Ovary (tissue), 3 donors: Measurements from ENCODE around the gene GNAI2.

Experiments used
- EP300 ChIP-seq: sonication (generic); formaldehyde crosslinking; IDR thresholded peaks from one replicate; pipeline ENCODE4 v1.6.1; 2017; ENCODE audit warnings: antibody characterized with exemption
- POLR2A ChIP-seq: fragments of 450-650 bp; IDR thresholded peaks from one replicate; pipeline ENCODE4 v1.6.1; 2017; ENCODE audit warnings: antibody characterized with exemption, mild to moderate bottlenecking, moderate library complexity
- TF ChIP-seq, protein P1 (sequence below), 3 donors: fragments of 450-650 bp in 2 of 3; fragments of 200-600 bp in 1 of 3; IDR thresholded peaks; one replicate each; pipeline versions ENCODE4 v1.5.1 to v1.8.0; 2016 to 2022; ENCODE audit warnings: antibody characterized with exemption in 3 of 3, mild to moderate bottlenecking in 1 of 3
- donor health status: DM: no; HTN: no; CAD: no.

DNA sequence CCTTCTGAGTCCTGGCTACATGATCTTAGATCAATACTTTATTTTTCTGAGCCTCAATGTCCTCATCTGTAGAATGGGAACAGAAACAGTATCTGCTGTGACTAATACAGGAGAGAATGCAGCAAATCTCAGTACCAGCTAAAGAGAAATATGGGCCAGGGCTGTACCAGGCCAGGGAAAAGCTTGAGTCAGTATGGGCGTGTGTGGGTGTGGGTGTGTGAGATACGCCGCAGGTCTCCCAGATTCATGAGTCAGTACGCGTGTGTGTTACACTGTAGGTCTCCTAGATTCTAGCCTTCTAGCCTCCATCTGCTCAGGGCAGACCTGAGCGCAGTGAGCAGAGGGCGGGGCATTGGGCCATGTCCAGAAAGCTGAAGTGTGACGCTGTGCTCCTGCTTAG, 15.2 kb downstream of the GNAI2 start:
- TF ChIP-seq, protein P1, sequence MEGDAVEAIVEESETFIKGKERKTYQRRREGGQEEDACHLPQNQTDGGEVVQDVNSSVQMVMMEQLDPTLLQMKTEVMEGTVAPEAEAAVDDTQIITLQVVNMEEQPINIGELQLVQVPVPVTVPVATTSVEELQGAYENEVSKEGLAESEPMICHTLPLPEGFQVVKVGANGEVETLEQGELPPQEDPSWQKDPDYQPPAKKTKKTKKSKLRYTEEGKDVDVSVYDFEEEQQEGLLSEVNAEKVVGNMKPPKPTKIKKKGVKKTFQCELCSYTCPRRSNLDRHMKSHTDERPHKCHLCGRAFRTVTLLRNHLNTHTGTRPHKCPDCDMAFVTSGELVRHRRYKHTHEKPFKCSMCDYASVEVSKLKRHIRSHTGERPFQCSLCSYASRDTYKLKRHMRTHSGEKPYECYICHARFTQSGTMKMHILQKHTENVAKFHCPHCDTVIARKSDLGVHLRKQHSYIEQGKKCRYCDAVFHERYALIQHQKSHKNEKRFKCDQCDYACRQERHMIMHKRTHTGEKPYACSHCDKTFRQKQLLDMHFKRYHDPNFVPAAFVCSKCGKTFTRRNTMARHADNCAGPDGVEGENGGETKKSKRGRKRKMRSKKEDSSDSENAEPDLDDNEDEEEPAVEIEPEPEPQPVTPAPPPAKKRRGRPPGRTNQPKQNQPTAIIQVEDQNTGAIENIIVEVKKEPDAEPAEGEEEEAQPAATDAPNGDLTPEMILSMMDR (IDR thresholded peaks at IDR 0.05) = no peak
- TF ChIP-seq POLR2A = no peak
- no peak for TF ChIP-seq EP300
